H9 (cell line): ENCODE measurements around the gene TNRC6C. TPM values are rescaled to one million over a fixed set of nuclear protein-coding genes. Genes with fewer than 3 reads are reported as not detected.

Experiments
- DNase-seq: peaks from one replicate; pipeline ENCODE4 v3.0.0-alpha.2; 2017
- H2AFZ ChIP-seq: one replicate; pipeline ENCODE4 v1.6.1; 2013; ENCODE audit warnings: mild to moderate bottlenecking, low read length, control low read depth, moderate library complexity
- H2AK5ac ChIP-seq: 2 replicates; pipeline ENCODE4 v1.6.1; 2013; ENCODE audit warnings: low read length, control low read depth, mixed read lengths; ENCODE audit not compliant: insufficient read length
- H2BK120ac ChIP-seq: one replicate; pipeline ENCODE4 v1.6.1; 2013; ENCODE audit warnings: low read depth, mild to moderate bottlenecking, low read length, control low read depth, inconsistent platforms; ENCODE audit not compliant: poor library complexity, severe bottlenecking
- H2BK12ac ChIP-seq: 2 replicates; pipeline ENCODE4 v1.6.1; 2013; ENCODE audit warnings: low read length, control low read depth, mixed read lengths, low read depth; ENCODE audit not compliant: insufficient read length
- H2BK15ac ChIP-seq: 2 replicates; pipeline ENCODE4 v1.6.1; 2013; ENCODE audit warnings: low read depth, low read length, control low read depth
- H2BK20ac ChIP-seq: one replicate; pipeline ENCODE4 v1.6.1; 2013; ENCODE audit warnings: low read depth, mild to moderate bottlenecking, low read length, control low read depth, inconsistent platforms; ENCODE audit not compliant: poor library complexity, severe bottlenecking
- H2BK5ac ChIP-seq: 2 replicates; pipeline ENCODE4 v1.6.1; 2013; ENCODE audit warnings: low read length, control low read depth, mixed read lengths; ENCODE audit not compliant: insufficient read length
- H3K14ac ChIP-seq: 2 replicates; pipeline ENCODE4 v1.6.1; 2013; ENCODE audit warnings: low read length, control low read depth; ENCODE audit not compliant: insufficient read depth
- H3K18ac ChIP-seq: 2 replicates; pipeline ENCODE4 v1.6.1; 2013; ENCODE audit warnings: low read depth, mild to moderate bottlenecking, mixed read lengths, low read length, control low read depth; ENCODE audit not compliant: insufficient read length
- H3K23ac ChIP-seq: 2 replicates; pipeline ENCODE4 v1.6.1; 2013; ENCODE audit warnings: low read length, control low read depth, mixed read lengths, low read depth; ENCODE audit not compliant: insufficient read length
- H3K23me2 ChIP-seq: 2 replicates; pipeline ENCODE4 v1.6.1; 2013; ENCODE audit warnings: low read depth, mild to moderate bottlenecking, mixed read lengths, low read length, control low read depth; ENCODE audit not compliant: insufficient read length, poor library complexity, severe bottlenecking
- H3K27ac ChIP-seq: 2 replicates; pipeline ENCODE4 v1.5.1; 2013; ENCODE audit warnings: low read length, control low read depth, mixed read lengths, low read depth; ENCODE audit not compliant: insufficient read length
- H3K27me3 ChIP-seq: 2 replicates; pipeline ENCODE4 v1.6.1; 2013; ENCODE audit warnings: low read length, control low read depth, inconsistent platforms; ENCODE audit not compliant: insufficient read depth
- H3K4ac ChIP-seq: 2 replicates; pipeline ENCODE4 v1.6.1; 2013; ENCODE audit warnings: low read depth, mild to moderate bottlenecking, control low read depth, inconsistent platforms, low read length, moderate library complexity
- H3K4me1 ChIP-seq: 2 replicates; pipeline ENCODE4 v1.6.1; 2013; ENCODE audit warnings: low read length, control low read depth, inconsistent platforms; ENCODE audit not compliant: insufficient read depth
- H3K4me2 ChIP-seq: 2 replicates; pipeline ENCODE4 v1.6.1; 2013; ENCODE audit warnings: low read length, control low read depth, mixed read lengths; ENCODE audit not compliant: insufficient read length, insufficient read depth
- H3K56ac ChIP-seq: 2 replicates; pipeline ENCODE4 v1.6.1; 2013; ENCODE audit warnings: low read depth, mild to moderate bottlenecking, mixed read lengths, low read length, control low read depth; ENCODE audit not compliant: insufficient read length
- H3K79me1 ChIP-seq: 2 replicates; pipeline ENCODE4 v1.6.1; 2013; ENCODE audit warnings: low read depth, mild to moderate bottlenecking, moderate library complexity, low read length, control low read depth, inconsistent platforms; ENCODE audit not compliant: insufficient read depth, poor library complexity, severe bottlenecking
- H3K79me2 ChIP-seq: 2 replicates; pipeline ENCODE4 v1.6.1; 2013; ENCODE audit warnings: low read length, control low read depth, inconsistent platforms; ENCODE audit not compliant: insufficient read depth
- H3K9ac ChIP-seq: 2 replicates; pipeline ENCODE4 v1.6.1; 2013; ENCODE audit warnings: low read length, control low read depth, mixed read lengths; ENCODE audit not compliant: insufficient read length; ENCODE audit errors: extremely low read depth
- H3K9me3 ChIP-seq: one replicate; pipeline ENCODE4 v1.6.1; 2013; ENCODE audit warnings: low read depth, low read length, inconsistent platforms; ENCODE audit not compliant: control insufficient read depth
- H3T11ph ChIP-seq: one replicate; pipeline ENCODE4 v1.6.1; 2013; ENCODE audit warnings: mild to moderate bottlenecking, low read length, control low read depth, inconsistent platforms
- H4K20me1 ChIP-seq: one replicate; pipeline ENCODE4 v1.6.1; 2013; ENCODE audit not compliant: control insufficient read depth, insufficient read length, insufficient read depth
- H4K5ac ChIP-seq: 2 replicates; pipeline ENCODE4 v1.6.1; 2013; ENCODE audit warnings: low read depth, mild to moderate bottlenecking, mixed read lengths, low read length, control low read depth; ENCODE audit not compliant: insufficient read length
- H4K8ac ChIP-seq: replicated peaks from 2 replicates; pipeline ENCODE4 v1.6.1; 2013; ENCODE audit warnings: low read length, control low read depth, mixed read lengths, low read depth; ENCODE audit not compliant: insufficient read length
- H4K91ac ChIP-seq: 2 replicates; pipeline ENCODE4 v1.6.1; 2013; ENCODE audit warnings: low read depth, mild to moderate bottlenecking, moderate library complexity, mixed read lengths, low read length, control low read depth; ENCODE audit not compliant: insufficient read length
- H3K27ac Mint-ChIP-seq, 3 experiments: 2 replicates in 2 of 3; 3 replicates in 1 of 3; pipeline ENCODE4 v1.8.0; 2020 to 2021; ENCODE audit warnings: mixed read lengths in 3 of 3, mild to moderate bottlenecking in 1 of 3, moderate library complexity in 1 of 3
- H3K27me3 Mint-ChIP-seq: 2 replicates; pipeline ENCODE4 v1.8.0; 2021; ENCODE audit warnings: low read depth, mild to moderate bottlenecking, moderate library complexity, mixed read lengths
- H3K36me3 Mint-ChIP-seq, 3 experiments: 2 replicates in 2 of 3; 3 replicates in 1 of 3; pipeline ENCODE4 v1.8.0; 2020 to 2021; ENCODE audit warnings: low read depth in 3 of 3, mixed read lengths in 3 of 3; ENCODE audit not compliant: insufficient read depth in 1 of 3
- H3K4me1 Mint-ChIP-seq, 2 experiments: 2 replicates each; pipeline ENCODE4 v1.8.0; 2020; ENCODE audit warnings: mixed read lengths in 2 of 2
- H3K4me3 Mint-ChIP-seq, 2 experiments: 2 replicates in 1 of 2; 3 replicates in 1 of 2; pipeline ENCODE4 v1.8.0; 2020 to 2021; ENCODE audit warnings: mild to moderate bottlenecking in 2 of 2, mixed read lengths in 2 of 2, moderate library complexity in 1 of 2
- H3K9me3 Mint-ChIP-seq, 2 experiments: 2 replicates in 1 of 2; 3 replicates in 1 of 2; pipeline ENCODE4 v1.8.0; 2020; ENCODE audit warnings: mild to moderate bottlenecking in 2 of 2, mixed read lengths in 2 of 2, moderate library complexity in 1 of 2
- CTCF ChIP-seq: fragments of 200-600 bp; sonication (generic); conservative IDR thresholded peaks from 3 replicates; pipeline ENCODE4 v1.8.0; 2021; ENCODE audit warnings: antibody characterized with exemption, mild to moderate bottlenecking
- WGBS: extraction: QIAGEN DNeasy Blood & Tissue Kit; methylation state at CpG from one replicate; pipeline ENCODE4 v1.1.7; 2013; ENCODE audit warnings: missing lambda C conversion rate, low lambda C conversion rate, mixed read lengths; ENCODE audit not compliant: insufficient read length; ENCODE audit errors: extremely low coverage; 5-methylcytosine and 5-hydroxymethylcytosine counted together
- total RNA-seq: library from RNA; stranded (reverse); gene quantifications from 2 replicates; pipeline ENCODE4 v1.2.1, GENCODE V29; 2021

The TNRC6C gene
- total RNA-seq, 1 experiment from 2014 or later, result 24.7 TPM

DNA sequence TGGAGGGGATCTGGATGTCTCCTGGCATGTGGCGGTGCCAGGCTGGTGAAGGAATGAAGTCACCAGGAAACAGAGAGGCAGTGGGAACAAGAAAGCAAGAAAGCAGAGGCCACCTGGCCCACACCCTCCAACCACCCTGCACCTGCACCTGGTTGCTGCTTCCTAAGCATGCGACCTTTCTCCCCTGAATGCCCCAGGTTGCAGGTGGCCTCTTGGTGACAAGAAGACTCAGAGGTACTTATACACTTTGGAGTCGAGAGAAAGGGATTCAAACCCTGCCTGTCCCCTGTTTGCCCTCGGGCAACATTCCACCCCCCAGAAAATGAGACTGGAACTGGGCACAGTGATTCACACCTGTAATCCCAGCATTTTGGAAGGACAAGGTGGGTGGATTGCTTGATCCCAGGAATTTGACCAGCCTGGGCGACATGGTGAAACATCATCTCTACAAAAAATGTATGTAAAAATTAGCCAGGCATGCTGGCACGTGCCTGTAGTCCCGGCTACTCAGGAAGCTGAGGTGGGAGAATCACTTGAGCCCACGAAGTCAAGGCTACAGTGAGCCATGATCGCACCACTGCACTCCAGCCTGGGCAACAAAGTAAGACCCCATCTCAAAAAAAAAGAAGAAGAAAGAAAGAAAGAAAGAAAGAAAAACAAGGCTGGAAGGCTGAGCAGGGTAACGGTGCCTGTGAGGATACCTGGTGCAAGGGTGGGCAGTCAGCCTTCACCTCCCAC is 34.6 kb upstream of the TNRC6C start:
- Histone ChIP-seq H3K18ac (no peak overlapping the region), H3K14ac (no peak overlapping the region), H4K20me1 (peaks cover 2% of the 10 kb centered on the region), H3T11ph (no peak overlapping the region), H2BK15ac (no peak overlapping the region), H2BK12ac (no peak overlapping the region), H3K4ac (no peak overlapping the region), H2AK5ac (no peak overlapping the region), H3K23me2 (no peaks in the 10 kb centered on the region), H4K91ac (no peak overlapping the region), H4K5ac (no peak overlapping the region), H3K4me1 (peaks cover 14% of the 10 kb centered on the region; the same call in 1 of the 2 replicates), H2BK120ac (no peak overlapping the region), H3K9me3 (no peaks in the 10 kb centered on the region), H3K79me1 (no peaks in the 10 kb centered on the region), H2AFZ (no peak overlapping the region), H3K27me3 (no peaks in the 10 kb centered on the region), H3K27ac (no peak overlapping the region), H2BK5ac (no peak overlapping the region), H3K56ac (no peak overlapping the region), H3K23ac (no peak overlapping the region), H3K4me2 (no peak overlapping the region), H3K9ac (no peak overlapping the region), H2BK20ac (no peak overlapping the region), H3K79me2 (no peaks in the 10 kb centered on the region), H4K8ac (no peak overlapping the region)
- H3K4me1 Mint-ChIP-seq, result peaks cover 69 to 73% of the 10 kb centered on the region in 2 experiments
- peaks cover 7 to 12% (median 8%) of the 10 kb centered on the region in 3 experiments; a peak in 6 of 7 replicates for H3K36me3 Mint-ChIP-seq
- DNase-seq, result peak; percentile 75
- no peak for TF ChIP-seq CTCF
- H3K9me3 Mint-ChIP-seq, result peaks cover 9% of the 10 kb centered on the region in 2 experiments
- H3K4me3 Mint-ChIP-seq, result peak overlapping the region; percentile 25 to 45; a peak in 4 of 5 replicates
- peaks cover 41% of the 10 kb centered on the region for H3K27me3 Mint-ChIP-seq
- H3K27ac Mint-ChIP-seq, result peak overlapping the region in 2 of 3 experiments; percentile 20 to 93; a peak in 2 of 7 replicates
- WGBS, result no CpG with 5 or more reads among the region's 10 CpGs
